CD4-positive, alpha-beta T cell (primary cell): ENCODE results near the gene NR2C2. TPM values are rescaled to one million over a fixed set of nuclear protein-coding genes. Genes with fewer than 3 reads are reported as not detected.

Source experiments
- ATAC-seq: fragments of 200-7000 bp; cut with Tn5 transposase; one replicate; pipeline ENCODE4 v1.10.0; 2022; ENCODE audit warnings: mild to moderate bottlenecking; ENCODE audit not compliant: poor library complexity
- CTCF ChIA-PET: fragments of 350-600 bp; sonication (Branson Sonifier 250); formaldehyde crosslinking; loops from one replicate; lab custom pipeline; 2021; ENCODE audit warnings: antibody characterized with exemption, inconsistent platforms; lab: Charles Lee
- POLR2A ChIA-PET: fragments of 350-600 bp; sonication (Branson Sonifier 250); formaldehyde crosslinking; loops from one replicate; lab custom pipeline; 2021; ENCODE audit warnings: antibody characterized with exemption, inconsistent platforms; lab: Charles Lee
- DNase-seq, 14 experiments: peaks; one replicate each; pipeline ENCODE4 v3.0.0-alpha.2; 2013 to 2020; ENCODE audit warnings: mixed read lengths in 2 of 14
- H3K27ac ChIP-seq, 2 donors: one replicate each; pipeline versions ENCODE4 v1.5.1 to v1.7.0; 2013; ENCODE audit warnings: low read length in 2 of 2, low read depth in 1 of 2, mild to moderate bottlenecking in 1 of 2
- H3K27me3 ChIP-seq, 2 experiments: 1 replicate in 1 of 2; 2 replicates in 1 of 2; pipeline versions ENCODE4 v1.6.1 to v1.7.0; 2013; ENCODE audit warnings: low read length in 2 of 2, control low read depth in 1 of 2, mild to moderate bottlenecking in 1 of 2, moderate library complexity in 1 of 2; ENCODE audit not compliant: insufficient read depth in 2 of 2, control insufficient read depth in 1 of 2
- H3K36me3 ChIP-seq: one replicate; pipeline ENCODE4 v1.6.1; 2013; ENCODE audit warnings: low read length, control low read depth; ENCODE audit not compliant: insufficient read depth
- H3K4me1 ChIP-seq: one replicate; pipeline ENCODE4 v1.6.1; 2013; ENCODE audit warnings: low read length, control low read depth; ENCODE audit not compliant: insufficient read depth
- H3K4me3 ChIP-seq: one replicate; pipeline ENCODE4 v1.5.1; 2013; ENCODE audit warnings: mild to moderate bottlenecking, low read length, moderate library complexity
- H3K9me3 ChIP-seq, 2 experiments: 1 replicate in 1 of 2; 2 replicates in 1 of 2; pipeline versions ENCODE4 v1.6.1 to v1.7.0; 2013; ENCODE audit warnings: low read length in 2 of 2, mild to moderate bottlenecking in 2 of 2, control low read depth in 1 of 2, moderate library complexity in 1 of 2; ENCODE audit not compliant: control insufficient read depth in 1 of 2, insufficient read depth in 1 of 2
- H3K27ac Mint-ChIP-seq: one replicate; pipeline ENCODE4 v1.8.0; 2020; ENCODE audit warnings: mixed read lengths
- H3K27me3 Mint-ChIP-seq: one replicate; pipeline ENCODE4 v1.8.0; 2021; ENCODE audit warnings: mixed read lengths
- H3K36me3 Mint-ChIP-seq: one replicate; pipeline ENCODE4 v1.8.0; 2021; ENCODE audit warnings: low read depth, mixed read lengths
- H3K4me1 Mint-ChIP-seq: one replicate; pipeline ENCODE4 v1.8.0; 2021; ENCODE audit warnings: low read depth, mixed read lengths
- H3K4me3 Mint-ChIP-seq: one replicate; pipeline ENCODE4 v1.8.0; 2020; ENCODE audit warnings: mild to moderate bottlenecking, mixed read lengths
- H3K9me3 Mint-ChIP-seq: one replicate; pipeline ENCODE4 v1.8.0; 2020; ENCODE audit warnings: mixed read lengths
- intact Hi-C, 2 experiments: fragments of 100-400 bp; cut with DNase I in 1 of 2; cut with micrococcal nuclease in 1 of 2; formaldehyde crosslinking; loops; one replicate each; pipeline versions ENCODE4 v1.15.1 to v1.9.0; 2023 to 2025; cut with DNase I, micrococcal nuclease
- total RNA-seq, 174 experiments: library from RNA in 2 of 174; stranded (reverse) in 2 of 174; gene quantifications; one replicate each; pipeline ENCODE4 v1.2.3 and lab custom pipeline; 2021 to 2026
- TF ChIP-seq, protein P1 (sequence below): fragments of 200-600 bp; IDR thresholded peaks from one replicate; pipeline ENCODE4 v1.8.0; 2022; ENCODE audit warnings: antibody characterized with exemption, mild to moderate bottlenecking

Gene NR2C2
- total RNA-seq, 2 experiments from 2014 or later, result 37.0 to 42.1 TPM

DNA sequence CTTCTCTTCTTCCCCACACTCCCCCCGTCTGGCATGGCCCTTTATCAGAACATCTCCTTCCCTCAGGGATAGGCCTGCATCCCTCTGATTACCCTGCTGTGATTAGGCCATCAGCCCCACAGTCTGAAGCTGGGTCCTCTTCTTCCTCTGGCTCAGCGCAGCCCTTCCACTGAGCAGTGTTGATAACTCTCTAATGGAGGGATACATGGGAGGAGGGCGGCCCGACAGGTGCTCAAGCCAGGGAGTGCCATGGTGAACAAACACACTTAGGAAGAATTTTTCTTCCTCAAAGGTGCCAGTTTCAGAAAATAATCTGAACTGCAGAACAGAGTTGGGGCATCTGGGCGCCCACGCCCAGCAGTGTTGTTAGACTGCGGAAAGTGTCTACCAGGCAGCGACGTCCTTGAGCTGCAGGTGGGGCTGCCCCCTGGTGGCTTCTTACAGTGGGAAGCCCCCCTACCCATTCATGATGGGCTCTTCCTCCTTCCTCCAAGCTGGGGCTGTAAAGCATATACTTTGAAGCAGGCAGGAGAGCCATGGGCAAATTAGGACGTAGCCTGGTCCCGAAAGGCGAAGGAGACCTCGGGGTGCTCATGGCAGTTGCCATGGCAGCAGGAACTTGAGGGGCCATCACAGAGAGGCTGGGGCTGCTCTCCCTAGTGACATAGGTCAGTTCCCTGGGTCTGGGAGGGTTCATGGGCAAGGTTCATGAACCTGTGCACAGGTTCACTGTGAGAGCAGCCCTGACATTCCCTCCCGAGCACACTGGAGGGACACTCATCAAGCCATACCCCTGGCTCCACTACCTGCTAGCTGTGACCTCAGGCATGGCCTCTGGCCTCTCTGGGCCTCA is 33.2 kb upstream of the NR2C2 start:
- no peaks in the 10 kb centered on the region for H3K4me1 ChIP-seq
- H3K27ac Mint-ChIP-seq, result no peak overlapping the region
- intact Hi-C loops, result no loop called here
- no peak for DNase-seq
- no peaks in the 10 kb centered on the region for H3K27me3 ChIP-seq
- no peak overlapping the region for H3K27ac ChIP-seq
- CTCF ChIA-PET, result no interaction called here
- H3K4me1 Mint-ChIP-seq, result no peaks in the 10 kb centered on the region
- no peaks in the 10 kb centered on the region for H3K9me3 Mint-ChIP-seq
- no peaks in the 10 kb centered on the region for H3K36me3 ChIP-seq
- no peaks in the 10 kb centered on the region for H3K27me3 Mint-ChIP-seq
- ATAC-seq, result no peak
- no peak overlapping the region for H3K4me3 Mint-ChIP-seq
- no peak overlapping the region for H3K4me3 ChIP-seq
- no peaks in the 10 kb centered on the region for H3K36me3 Mint-ChIP-seq
- POLR2A ChIA-PET, result no interaction called here
- no peaks in the 10 kb centered on the region for H3K9me3 ChIP-seq
- TF ChIP-seq, protein P1, sequence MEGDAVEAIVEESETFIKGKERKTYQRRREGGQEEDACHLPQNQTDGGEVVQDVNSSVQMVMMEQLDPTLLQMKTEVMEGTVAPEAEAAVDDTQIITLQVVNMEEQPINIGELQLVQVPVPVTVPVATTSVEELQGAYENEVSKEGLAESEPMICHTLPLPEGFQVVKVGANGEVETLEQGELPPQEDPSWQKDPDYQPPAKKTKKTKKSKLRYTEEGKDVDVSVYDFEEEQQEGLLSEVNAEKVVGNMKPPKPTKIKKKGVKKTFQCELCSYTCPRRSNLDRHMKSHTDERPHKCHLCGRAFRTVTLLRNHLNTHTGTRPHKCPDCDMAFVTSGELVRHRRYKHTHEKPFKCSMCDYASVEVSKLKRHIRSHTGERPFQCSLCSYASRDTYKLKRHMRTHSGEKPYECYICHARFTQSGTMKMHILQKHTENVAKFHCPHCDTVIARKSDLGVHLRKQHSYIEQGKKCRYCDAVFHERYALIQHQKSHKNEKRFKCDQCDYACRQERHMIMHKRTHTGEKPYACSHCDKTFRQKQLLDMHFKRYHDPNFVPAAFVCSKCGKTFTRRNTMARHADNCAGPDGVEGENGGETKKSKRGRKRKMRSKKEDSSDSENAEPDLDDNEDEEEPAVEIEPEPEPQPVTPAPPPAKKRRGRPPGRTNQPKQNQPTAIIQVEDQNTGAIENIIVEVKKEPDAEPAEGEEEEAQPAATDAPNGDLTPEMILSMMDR, result no peak

DNA sequence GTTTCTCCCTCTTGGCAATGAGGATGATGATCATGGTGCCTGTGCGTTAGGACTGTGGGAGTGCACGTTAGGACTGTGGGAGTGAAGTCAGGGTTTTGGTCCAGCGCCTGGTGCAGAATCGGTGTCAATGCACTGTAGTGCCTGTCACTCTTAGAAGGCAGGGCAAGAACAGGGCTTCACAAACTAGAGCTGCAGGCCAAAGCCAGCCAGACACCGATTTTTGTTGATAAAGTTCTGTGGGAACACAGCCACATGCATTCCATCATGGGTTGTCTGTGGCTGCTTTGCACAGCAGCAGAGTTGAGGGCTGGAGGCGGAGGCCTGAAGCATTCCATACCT is 32.6 kb upstream of the NR2C2 start:
- Mint-ChIP-seq H3K4me1 (no peaks in the 10 kb centered on the region), H3K27me3 (no peaks in the 10 kb centered on the region), H3K27ac (no peak overlapping the region), H3K36me3 (no peaks in the 10 kb centered on the region), H3K4me3 (no peak overlapping the region), H3K9me3 (no peaks in the 10 kb centered on the region)
- POLR2A ChIA-PET, result no interaction called here
- intact Hi-C loops, result loop anchor here in 1 of 2 experiments (5.0 kb wide), 1 partner anchor 57 kb away; no protein-coding TSS in a partner anchor
- H3K4me3 ChIP-seq, result no peak overlapping the region
- no peak overlapping the region for H3K27ac ChIP-seq
- no peaks in the 10 kb centered on the region for H3K36me3 ChIP-seq
- DNase-seq (no peak), ATAC-seq (no peak)
- TF ChIP-seq, protein P1, result no peak
- CTCF ChIA-PET, result no interaction called here
- H3K27me3 ChIP-seq, result no peaks in the 10 kb centered on the region
- H3K4me1 ChIP-seq, result no peaks in the 10 kb centered on the region
- H3K9me3 ChIP-seq, result no peaks in the 10 kb centered on the region

DNA sequence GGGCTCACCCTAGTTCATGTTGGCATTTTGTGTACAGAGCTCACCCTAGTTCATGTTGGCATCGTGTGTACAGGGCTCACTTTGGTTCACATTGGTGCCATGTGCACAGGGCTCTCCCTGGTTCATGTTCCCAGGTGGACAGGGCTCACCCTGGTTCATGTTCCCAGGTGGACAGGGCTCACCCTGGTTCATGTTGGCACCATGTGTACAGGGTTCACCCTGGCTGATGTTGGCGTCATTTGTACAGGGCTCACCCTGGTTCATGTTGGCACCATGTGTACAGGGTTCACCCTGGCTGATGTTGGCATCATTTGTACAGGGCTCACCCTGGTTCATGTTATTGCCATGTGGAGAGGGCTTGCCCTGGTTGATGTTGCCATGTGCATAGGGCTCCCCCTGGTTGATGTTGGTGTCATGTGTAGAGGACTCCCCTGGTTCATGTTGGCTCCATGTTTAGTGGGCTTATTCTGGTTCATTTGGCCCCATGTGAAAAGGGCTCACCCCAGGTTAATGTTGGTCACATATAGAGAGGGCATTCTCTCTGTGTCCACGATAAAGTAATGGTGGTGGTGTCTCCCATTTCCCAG is 31.7 kb upstream of the NR2C2 start:
- H3K4me1 ChIP-seq, result no peaks in the 10 kb centered on the region
- intact Hi-C loops, result loop anchor here in 1 of 2 experiments (1.0 to 5.0 kb wide), 2 partner anchors 58 to 124 kb away; no protein-coding TSS in a partner anchor
- POLR2A ChIA-PET, result no interaction called here
- no peaks in the 10 kb centered on the region for H3K27me3 ChIP-seq
- Mint-ChIP-seq H3K27ac (no peak overlapping the region), H3K4me3 (no peak overlapping the region), H3K4me1 (no peaks in the 10 kb centered on the region), H3K9me3 (no peaks in the 10 kb centered on the region), H3K27me3 (no peaks in the 10 kb centered on the region), H3K36me3 (no peaks in the 10 kb centered on the region)
- no peaks in the 10 kb centered on the region for H3K9me3 ChIP-seq
- no peaks in the 10 kb centered on the region for H3K36me3 ChIP-seq
- peak in 12 of 14 experiments; percentile 12 to 57 (median 31) for DNase-seq
- TF ChIP-seq, protein P1, result peak; percentile 35
- H3K4me3 ChIP-seq, result no peak overlapping the region
- peak; percentile 63 for ATAC-seq
- CTCF ChIA-PET, result no interaction called here
- H3K27ac ChIP-seq, result no peak overlapping the region
